HepG2 (cell line): ENCODE measurements around the gene USP10. TPM values are rescaled to one million over a fixed set of nuclear protein-coding genes. Genes with fewer than 3 reads are reported as not detected.
A peak's percentile ranks its signal among the peaks of the same experiment; 100 is the strongest.

Experiments
- ATAC-seq: fragments of 200-7000 bp; cut with Tn5 transposase; 3 replicates; pipeline ENCODE4 v1.9.1; 2020; ENCODE audit warnings: mild to moderate bottlenecking, moderate library complexity
- BruUV-seq: library from RNA; stranded (reverse); fragments of 400-500 nt; replicated peaks from 2 replicates; lab custom pipeline; 2021; lab: Mats Ljungman, UMichigan
- CTCF ChIA-PET: fragments of 300-600 bp; formaldehyde crosslinking; extraction: SDS; loops from one replicate; lab custom pipeline; 2021; ENCODE audit warnings: low total read pairs, inconsistent platforms, low intra/inter-chr PET ratio; lab: Yijun Ruan, JAX
- POLR2A ChIA-PET: fragments of 350-600 bp; sonication (Branson Sonifier 250); formaldehyde crosslinking; loops from one replicate; lab custom pipeline; 2020; ENCODE audit warnings: antibody characterized with exemption, inconsistent platforms; lab: Yijun Ruan, JAX
- DNase-seq: peaks from one replicate; pipeline ENCODE4 v3.0.0-alpha.2; 2015; ENCODE audit warnings: low spot score
- FAIRE-seq: peaks from 3 replicates; lab custom pipeline; 2011; peaks lifted over from hg19 to GRCh38; lab: Jason Lieb, UNC
- H2AFZ ChIP-seq: one replicate; pipeline ENCODE4 v1.6.1; 2011; ENCODE audit warnings: low read length, inconsistent platforms
- H3K27ac ChIP-seq: fragments of 300-600 bp; 3 replicates; pipeline ENCODE4 v1.8.0; 2011; ENCODE audit warnings: mixed run types, mild to moderate bottlenecking, mixed read lengths, low read length, inconsistent platforms; ENCODE audit not compliant: insufficient read depth; ENCODE audit errors: extremely low read length
- H3K27me3 ChIP-seq, 2 experiments: fragments of 200-600 bp in 1 of 2; 2 replicates in 1 of 2; 3 replicates in 1 of 2; pipeline versions ENCODE4 v1.6.0 to v1.8.0; 2011; ENCODE audit warnings: low read length in 2 of 2, mild to moderate bottlenecking in 2 of 2, moderate library complexity in 2 of 2, inconsistent platforms in 1 of 2; ENCODE audit not compliant: insufficient read depth in 2 of 2, control insufficient read depth in 1 of 2
- H3K36me3 ChIP-seq, 2 experiments: fragments of 200-600 bp in 1 of 2; replicated peaks in 1 of 2; 2 replicates in 1 of 2; 3 replicates in 1 of 2; pipeline versions ENCODE4 v1.5.1 to v1.8.0; 2011; ENCODE audit warnings: low read length in 2 of 2, inconsistent platforms in 1 of 2; ENCODE audit not compliant: insufficient read depth in 2 of 2, control insufficient read depth in 1 of 2
- H3K4me1 ChIP-seq: 2 replicates; pipeline ENCODE4 v1.5.1; 2012; ENCODE audit warnings: low read length, inconsistent platforms; ENCODE audit not compliant: insufficient read depth
- H3K4me2 ChIP-seq: 2 replicates; pipeline ENCODE4 v1.6.0; 2011; ENCODE audit warnings: low read depth, low read length, inconsistent platforms
- H3K4me3 ChIP-seq, 3 experiments: fragments of 200-600 bp in 1 of 3; sonication (generic), shearing (Covaris generic) in 1 of 3; replicated peaks in 1 of 3; 2 replicates each; pipeline ENCODE4 v1.5.1; 2011 to 2016; ENCODE audit warnings: low read length in 3 of 3, inconsistent platforms in 2 of 3, low read depth in 2 of 3, mild to moderate bottlenecking in 2 of 3, control low read depth in 1 of 3, mixed read lengths in 1 of 3; ENCODE audit not compliant: insufficient read depth in 1 of 3
- H3K79me2 ChIP-seq: one replicate; pipeline ENCODE4 v1.6.1; 2011; ENCODE audit warnings: low read length, inconsistent platforms; ENCODE audit not compliant: insufficient read depth
- H3K9ac ChIP-seq: 2 replicates; pipeline ENCODE4 v1.6.0; 2011; ENCODE audit warnings: mild to moderate bottlenecking, low read depth, low read length, inconsistent platforms; ENCODE audit not compliant: insufficient read depth
- H3K9me3 ChIP-seq: 2 replicates; pipeline ENCODE4 v1.5.1; 2012; ENCODE audit warnings: mild to moderate bottlenecking, low read length
- H4K20me1 ChIP-seq: 2 replicates; pipeline ENCODE4 v1.6.0; 2011; ENCODE audit warnings: inconsistent platforms, mild to moderate bottlenecking, low read length, moderate library complexity; ENCODE audit not compliant: insufficient read depth
- ARNT ChIP-seq: fragments of 450-650 bp; IDR thresholded peaks from 2 replicates; pipeline ENCODE4 v1.6.1; 2017
- CEBPB ChIP-seq: IDR thresholded peaks from 2 replicates; pipeline ENCODE4 v1.6.1; 2011; ENCODE audit warnings: low read depth, low read length, improper control_type of control experiment, borderline replicate concordance
- DR1 ChIP-seq: sonication (generic); formaldehyde crosslinking; IDR thresholded peaks from 2 replicates; pipeline ENCODE4 v1.8.0; 2021; ENCODE audit warnings: mild to moderate bottlenecking, missing genetic modification reagents, inconsistent platforms
- KMT2B ChIP-seq: IDR thresholded peaks from 2 replicates; pipeline ENCODE4 v1.6.1; 2016; ENCODE audit warnings: missing genetic modification reagents, missing compliant biosample characterization
- NPAS2 ChIP-seq: sonication (generic); formaldehyde crosslinking; IDR thresholded peaks from 2 replicates; pipeline ENCODE4 v1.8.0; 2022; ENCODE audit warnings: mild to moderate bottlenecking, missing genetic modification reagents, borderline replicate concordance
- PHB2 ChIP-seq: fragments of 450-650 bp; IDR thresholded peaks from 2 replicates; pipeline ENCODE4 v1.6.1; 2018; ENCODE audit not compliant: partially characterized antibody
- RARA ChIP-seq: IDR thresholded peaks from 2 replicates; pipeline ENCODE4 v1.6.1; 2016; ENCODE audit warnings: missing genetic modification reagents, missing compliant biosample characterization
- STAT5B ChIP-seq: sonication (generic); formaldehyde crosslinking; IDR thresholded peaks from 2 replicates; pipeline ENCODE4 v1.4.0; 2020; ENCODE audit warnings: missing genetic modification reagents
- ZFP37 ChIP-seq: sonication (generic); formaldehyde crosslinking; IDR thresholded peaks from 2 replicates; pipeline ENCODE4 v1.4.0; 2020; ENCODE audit warnings: missing genetic modification reagents, borderline replicate concordance
- ZFYVE20 ChIP-seq: sonication (generic); formaldehyde crosslinking; IDR thresholded peaks from 2 replicates; pipeline ENCODE4 v1.8.0; 2023; ENCODE audit warnings: low read depth, mild to moderate bottlenecking, moderate library complexity, missing genetic modification reagents, borderline replicate concordance
- ZNF564 ChIP-seq: sonication (generic); formaldehyde crosslinking; IDR thresholded peaks from 2 replicates; pipeline ENCODE4 v1.8.1; 2023; ENCODE audit warnings: mild to moderate bottlenecking, missing genetic modification reagents
- ZNF614 ChIP-seq: IDR thresholded peaks from 2 replicates; pipeline ENCODE4 v1.6.1; 2018; ENCODE audit warnings: missing biosample characterization, missing genetic modification reagents, inconsistent platforms, borderline replicate concordance
- WGBS: methylation state at CpG from one replicate; pipeline ENCODE4 v1.1.6; 2017; ENCODE audit warnings: low lambda C conversion rate; 5-methylcytosine and 5-hydroxymethylcytosine counted together
- in situ Hi-C: cut with HindIII; loops from 2 replicates; pipeline ENCODE4 v1.10.0; 2017; ENCODE audit warnings: low pct_unique_long_range_greater_than_20kb; ENCODE audit not compliant: extremely low pct_ligation_motif_present
- intact Hi-C: fragments of 100-400 bp; cut with micrococcal nuclease; formaldehyde crosslinking; loops from one replicate; pipeline ENCODE4 v1.10.0; 2022; ENCODE audit not compliant: unreplicated experiment
- polyA plus RNA-seq, 8 experiments: library from polyadenylated mRNA; depleted of rRNA in 3 of 8; stranded (reverse) in 7 of 8; unstranded in 1 of 8; fragments of >200 nt; fragmentation: Illumina TruSeq in 4 of 8; extraction: Trizol in 4 of 8; gene quantifications; 2 replicates each; pipeline versions ENCODE4 v1.2.1 to v1.2.3, GENCODE V29; 2011 to 2016; ENCODE audit warnings: low read depth in 4 of 8, missing spikeins in 1 of 8, mixed read lengths in 1 of 8; ENCODE audit not compliant: insufficient read depth in 1 of 8
- total RNA-seq, 5 experiments: library from RNA; depleted of rRNA; stranded (reverse); fragments of >200 nt; fragmentation: Illumina TruSeq; extraction: Trizol; gene quantifications; 2 replicates each; pipeline ENCODE4 v1.2.3, GENCODE V29; 2016; ENCODE audit warnings: low read depth in 1 of 5
- TF ChIP-seq, protein P1 (sequence below): sonication (generic); formaldehyde crosslinking; IDR thresholded peaks from 2 replicates; pipeline ENCODE4 v1.4.0; 2020; ENCODE audit warnings: mild to moderate bottlenecking, missing genetic modification reagents
- TF ChIP-seq, protein P2 (sequence below): sonication (generic); formaldehyde crosslinking; conservative IDR thresholded peaks from 2 replicates; pipeline ENCODE4 v1.5.0; 2020; ENCODE audit warnings: missing genetic modification reagents

The USP10 gene
- total and polyA plus RNA-seq, 2 of the 13 experiments (the other 11 are each of a cell fraction or from before 2014, with no cell fraction given) = 79.1 to 122 TPM

DNA sequence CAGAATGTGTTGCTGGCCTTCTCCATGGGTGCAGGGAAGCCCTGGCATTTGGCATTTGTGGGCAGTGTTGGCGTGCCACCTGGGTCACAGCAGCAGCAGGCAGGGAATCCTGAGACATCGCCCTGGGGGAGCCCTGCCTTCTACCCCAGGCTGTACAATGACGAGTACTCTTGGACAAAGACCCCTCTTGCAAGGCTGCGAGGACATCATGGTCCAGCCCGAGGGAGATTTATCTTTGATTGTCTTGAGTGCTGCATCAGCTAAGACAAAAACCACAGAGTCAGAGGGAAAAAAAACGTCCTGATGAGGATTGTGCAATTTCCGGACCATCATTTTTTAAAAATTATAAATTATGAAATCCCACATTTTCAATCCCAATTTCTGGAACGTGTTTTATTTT, 123.7 kb downstream of the USP10 start:
- Histone ChIP-seq H3K36me3 (no peaks in the 10 kb centered on the region), H3K9me3 (no peaks in the 10 kb centered on the region), H4K20me1 (0 out of 2 replicates have a peak, but pooled peaks cover 9% of the 10 kb centered on the region), H3K27me3 (peaks cover 16 to 75% of the 10 kb centered on the region in 2 experiments; a peak in 4 of 5 replicates), H3K79me2 (no peaks in the 10 kb centered on the region), H2AFZ (no peak overlapping the region), H3K27ac (no peak overlapping the region), H3K4me1 (peaks cover 23% of the 10 kb centered on the region), H3K4me3 (no peak overlapping the region), H3K9ac (no peak overlapping the region), H3K4me2 (no peak overlapping the region)
- 30% methylated on average over 8 of the region's 8 CpGs for WGBS
- CTCF ChIA-PET = no interaction called here
- BruUV-seq = no TSS peak
- POLR2A ChIA-PET = no interaction called here
- no peak for FAIRE-seq
- no peak for DNase-seq
- intact Hi-C loops (no loop called here), in situ Hi-C loops (no loop called here)
- ATAC-seq = no peak
- peak; percentile 44; the same call in 1 of the 2 replicates for TF ChIP-seq CEBPB
- TF ChIP-seq ZNF564 (CRISPR knock-in tag) = no peak

DNA sequence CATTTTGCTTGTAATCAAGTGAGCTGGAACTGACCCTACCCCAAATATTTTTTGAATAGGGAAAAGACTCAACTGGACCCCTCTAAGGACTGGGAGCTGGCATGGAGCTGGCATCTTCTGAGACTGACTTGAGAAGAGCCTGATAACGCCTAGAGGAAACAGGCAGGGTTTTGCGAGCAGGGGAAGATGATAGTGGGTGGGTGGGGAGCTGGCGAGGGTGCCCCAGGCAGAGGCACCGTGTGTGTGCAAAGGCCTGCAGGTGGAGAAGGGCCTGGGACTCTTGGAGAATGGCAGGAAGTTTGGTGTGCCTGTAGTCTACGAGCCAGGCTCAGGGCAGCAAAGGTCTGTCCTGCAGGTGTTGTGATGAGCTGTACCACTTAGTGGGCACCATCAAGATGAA, 124.1 kb downstream of the USP10 start:
- CTCF ChIA-PET = no interaction called here
- TF ChIP-seq ZFP37 (no peak), ZFYVE20 (no peak), NPAS2 (CRISPR knock-in tag) (no peak), PHB2 (no peak), ARNT (no peak), ZNF614 (CRISPR knock-in tag) (no peak), RARA (CRISPR knock-in tag) (no peak), DR1 (CRISPR knock-in tag) (no peak), KMT2B (no peak), STAT5B (CRISPR knock-in tag) (no peak)
- TF ChIP-seq, protein P1, sequence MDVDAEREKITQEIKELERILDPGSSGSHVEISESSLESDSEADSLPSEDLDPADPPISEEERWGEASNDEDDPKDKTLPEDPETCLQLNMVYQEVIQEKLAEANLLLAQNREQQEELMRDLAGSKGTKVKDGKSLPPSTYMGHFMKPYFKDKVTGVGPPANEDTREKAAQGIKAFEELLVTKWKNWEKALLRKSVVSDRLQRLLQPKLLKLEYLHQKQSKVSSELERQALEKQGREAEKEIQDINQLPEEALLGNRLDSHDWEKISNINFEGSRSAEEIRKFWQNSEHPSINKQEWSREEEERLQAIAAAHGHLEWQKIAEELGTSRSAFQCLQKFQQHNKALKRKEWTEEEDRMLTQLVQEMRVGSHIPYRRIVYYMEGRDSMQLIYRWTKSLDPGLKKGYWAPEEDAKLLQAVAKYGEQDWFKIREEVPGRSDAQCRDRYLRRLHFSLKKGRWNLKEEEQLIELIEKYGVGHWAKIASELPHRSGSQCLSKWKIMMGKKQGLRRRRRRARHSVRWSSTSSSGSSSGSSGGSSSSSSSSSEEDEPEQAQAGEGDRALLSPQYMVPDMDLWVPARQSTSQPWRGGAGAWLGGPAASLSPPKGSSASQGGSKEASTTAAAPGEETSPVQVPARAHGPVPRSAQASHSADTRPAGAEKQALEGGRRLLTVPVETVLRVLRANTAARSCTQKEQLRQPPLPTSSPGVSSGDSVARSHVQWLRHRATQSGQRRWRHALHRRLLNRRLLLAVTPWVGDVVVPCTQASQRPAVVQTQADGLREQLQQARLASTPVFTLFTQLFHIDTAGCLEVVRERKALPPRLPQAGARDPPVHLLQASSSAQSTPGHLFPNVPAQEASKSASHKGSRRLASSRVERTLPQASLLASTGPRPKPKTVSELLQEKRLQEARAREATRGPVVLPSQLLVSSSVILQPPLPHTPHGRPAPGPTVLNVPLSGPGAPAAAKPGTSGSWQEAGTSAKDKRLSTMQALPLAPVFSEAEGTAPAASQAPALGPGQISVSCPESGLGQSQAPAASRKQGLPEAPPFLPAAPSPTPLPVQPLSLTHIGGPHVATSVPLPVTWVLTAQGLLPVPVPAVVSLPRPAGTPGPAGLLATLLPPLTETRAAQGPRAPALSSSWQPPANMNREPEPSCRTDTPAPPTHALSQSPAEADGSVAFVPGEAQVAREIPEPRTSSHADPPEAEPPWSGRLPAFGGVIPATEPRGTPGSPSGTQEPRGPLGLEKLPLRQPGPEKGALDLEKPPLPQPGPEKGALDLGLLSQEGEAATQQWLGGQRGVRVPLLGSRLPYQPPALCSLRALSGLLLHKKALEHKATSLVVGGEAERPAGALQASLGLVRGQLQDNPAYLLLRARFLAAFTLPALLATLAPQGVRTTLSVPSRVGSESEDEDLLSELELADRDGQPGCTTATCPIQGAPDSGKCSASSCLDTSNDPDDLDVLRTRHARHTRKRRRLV (CRISPR knock-in tag) = no peak
- TF ChIP-seq, protein P2, sequence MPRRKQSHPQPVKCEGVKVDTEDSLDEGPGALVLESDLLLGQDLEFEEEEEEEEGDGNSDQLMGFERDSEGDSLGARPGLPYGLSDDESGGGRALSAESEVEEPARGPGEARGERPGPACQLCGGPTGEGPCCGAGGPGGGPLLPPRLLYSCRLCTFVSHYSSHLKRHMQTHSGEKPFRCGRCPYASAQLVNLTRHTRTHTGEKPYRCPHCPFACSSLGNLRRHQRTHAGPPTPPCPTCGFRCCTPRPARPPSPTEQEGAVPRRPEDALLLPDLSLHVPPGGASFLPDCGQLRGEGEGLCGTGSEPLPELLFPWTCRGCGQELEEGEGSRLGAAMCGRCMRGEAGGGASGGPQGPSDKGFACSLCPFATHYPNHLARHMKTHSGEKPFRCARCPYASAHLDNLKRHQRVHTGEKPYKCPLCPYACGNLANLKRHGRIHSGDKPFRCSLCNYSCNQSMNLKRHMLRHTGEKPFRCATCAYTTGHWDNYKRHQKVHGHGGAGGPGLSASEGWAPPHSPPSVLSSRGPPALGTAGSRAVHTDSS (CRISPR knock-in tag) = no peak

More for the DNA sequence above, 124.1 kb downstream of the USP10 start:
- POLR2A ChIA-PET = no interaction called here
- Histone ChIP-seq H3K9me3 (no peaks in the 10 kb centered on the region), H4K20me1 (0 out of 2 replicates have a peak, but pooled peaks cover 9% of the 10 kb centered on the region), H3K36me3 (no peaks in the 10 kb centered on the region), H3K27me3 (peaks cover 16 to 76% of the 10 kb centered on the region in 2 experiments; a peak in 4 of 5 replicates), H3K27ac (no peak overlapping the region), H3K4me1 (peaks cover 23% of the 10 kb centered on the region), H2AFZ (no peak overlapping the region), H3K4me2 (no peak overlapping the region), H3K9ac (no peak overlapping the region), H3K4me3 (no peak overlapping the region), H3K79me2 (no peaks in the 10 kb centered on the region)
- ATAC-seq (no peak), DNase-seq (no peak), FAIRE-seq (no peak)
- BruUV-seq = no TSS peak
- in situ Hi-C loops = no loop called here
- 30% methylated on average over 5 of the region's 5 CpGs for WGBS
- intact Hi-C loops = no loop called here
